ENCODE results near the gene NFKBIE.
"Not testable (repeated sequence)": the region's sequence is repeated elsewhere in the genome, so short reads cannot be mapped to it uniquely, and the experiment has no call there.

NFKBIE gene, protein sequence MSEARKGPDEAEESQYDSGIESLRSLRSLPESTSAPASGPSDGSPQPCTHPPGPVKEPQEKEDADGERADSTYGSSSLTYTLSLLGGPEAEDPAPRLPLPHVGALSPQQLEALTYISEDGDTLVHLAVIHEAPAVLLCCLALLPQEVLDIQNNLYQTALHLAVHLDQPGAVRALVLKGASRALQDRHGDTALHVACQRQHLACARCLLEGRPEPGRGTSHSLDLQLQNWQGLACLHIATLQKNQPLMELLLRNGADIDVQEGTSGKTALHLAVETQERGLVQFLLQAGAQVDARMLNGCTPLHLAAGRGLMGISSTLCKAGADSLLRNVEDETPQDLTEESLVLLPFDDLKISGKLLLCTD

GRCh38 chr6:44265007-44265721, at the start of gene NFKBIE:
TSS of gene NFKBIE (minus strand) at chr6:44265551. CDS start at chr6:44265346, 205 bp downstream.
- TF ChIP-seq Cebpa-rat (IDR thresholded peaks at IDR 0.05) = no peak
- H4K20me1 ChIP-seq = peaks cover 51% of the 10 kb centered on the region
- H3K9ac ChIP-seq = peak within 1 kb of the TSS; percentile 85
- peak within 1 kb of the TSS; percentile 98 for H3K4me3 ChIP-seq
- H3K4me2 ChIP-seq = peak within 1 kb of the TSS; percentile 97
- peaks cover 74% of the 10 kb centered on the region for H3K4me1 ChIP-seq
- H3K27me3 ChIP-seq = peaks cover 22% of the 10 kb centered on the region
- peak within 1 kb of the TSS; percentile 89 for H3K27ac ChIP-seq
- peaks cover 26% of the 10 kb centered on the region for H3K36me3 ChIP-seq
- H3K9me3 ChIP-seq = no peaks in the 10 kb centered on the region

DNA sequence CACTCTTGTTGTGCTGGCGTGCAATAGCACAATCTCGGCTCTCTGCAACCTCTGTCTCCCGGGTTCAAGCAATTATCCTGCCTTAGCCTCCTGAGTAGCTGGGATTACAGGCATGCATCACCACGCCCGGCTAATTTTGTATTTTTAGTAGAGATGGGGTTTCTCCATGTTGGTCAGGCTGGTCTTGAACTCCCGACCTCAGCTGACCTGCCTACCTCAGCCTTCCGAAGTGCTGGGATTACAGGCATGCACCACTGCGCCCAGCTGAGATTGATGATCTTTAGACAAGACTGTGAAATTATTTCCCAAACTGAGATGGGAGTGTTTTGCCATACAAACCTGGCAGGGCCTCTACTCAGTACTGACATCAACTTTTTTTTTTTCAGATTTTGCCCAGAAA, 49.3 kb upstream of the NFKBIE start:
- H3K36me3 ChIP-seq = peaks cover 22% of the 10 kb centered on the region
- not testable (repeated sequence) for H3K4me3 ChIP-seq

GRCh38 chr6:44312901-44313788, 47.8 kb upstream of the NFKBIE start, which contains the start of gene AARS2:
TSS of gene AARS2 (minus strand) at chr6:44313347. CDS start at chr6:44313323, 24 bp downstream.
- Histone ChIP-seq H3K27me3 (no peaks in the 10 kb centered on the region), H3K27ac (peak within 1 kb of the TSS; percentile 86)

More for the DNA sequence above, 49.3 kb upstream of the NFKBIE start:
- H3K4me1 ChIP-seq = peaks cover 11% of the 10 kb centered on the region
- H3K27ac ChIP-seq, H3K4me2 ChIP-seq, H3K9me3 ChIP-seq, H3K27me3 ChIP-seq, H3K9ac ChIP-seq, H4K20me1 ChIP-seq: not testable (repeated sequence)

DNA sequence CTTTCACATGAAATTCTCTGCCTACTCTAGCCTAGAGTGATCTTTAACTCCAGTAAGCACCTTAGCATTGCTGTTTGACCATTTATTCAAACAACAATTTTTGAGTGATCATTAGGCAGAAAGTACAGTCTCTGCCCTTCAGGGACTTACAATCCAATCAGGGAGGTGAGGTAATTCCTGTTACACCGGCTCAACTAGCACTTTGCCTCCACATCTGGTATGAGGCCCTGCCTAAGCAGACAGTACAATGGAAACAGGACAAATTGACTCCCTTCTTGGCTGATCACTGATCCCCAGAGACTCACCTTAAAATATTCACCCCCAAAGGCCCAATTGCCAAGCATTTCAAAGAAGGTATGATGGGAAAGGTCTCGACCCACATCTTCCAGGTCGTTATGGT, 46.4 kb upstream of the NFKBIE start:
- no peaks in the 10 kb centered on the region for H4K20me1 ChIP-seq
- no peaks in the 10 kb centered on the region for H3K9me3 ChIP-seq
- H3K27ac ChIP-seq = no peak overlapping the region
- TF ChIP-seq Cebpa-rat (IDR thresholded peaks at IDR 0.05) = no peak
- H3K4me3 ChIP-seq = peak overlapping the region; percentile 93; the same call in 1 of the 2 replicates
- peak overlapping the region; percentile 92; the same call in 1 of the 2 replicates for H3K9ac ChIP-seq
- peaks cover 11% of the 10 kb centered on the region for H3K4me1 ChIP-seq
- H3K36me3 ChIP-seq = peaks cover 51% of the 10 kb centered on the region
- no peaks in the 10 kb centered on the region for H3K27me3 ChIP-seq
- H3K4me2 ChIP-seq = peak overlapping the region; percentile 94

More at GRCh38 chr6:44312901-44313788, 47.8 kb upstream of the NFKBIE start, which contains the start of gene AARS2:
- Histone ChIP-seq H3K4me2 (peak within 1 kb of the TSS; percentile 94), H3K36me3 (peaks cover 37% of the 10 kb centered on the region), H3K9me3 (no peaks in the 10 kb centered on the region), H3K9ac (peak within 1 kb of the TSS; percentile 92), H4K20me1 (no peaks in the 10 kb centered on the region), H3K4me3 (peak within 1 kb of the TSS; percentile 93), H3K4me1 (peaks cover 11% of the 10 kb centered on the region)
- no peak for TF ChIP-seq Cebpa-rat (IDR thresholded peaks at IDR 0.05)

- Histone ChIP-seq H3K9me3 (no peaks in the 10 kb centered on the region), H3K27me3 (no peaks in the 10 kb centered on the region), H3K36me3 (peaks cover 55% of the 10 kb centered on the region), H3K27ac (no peak overlapping the region), H3K9ac (no peak overlapping the region), H3K4me3 (no peak overlapping the region), H3K4me2 (no peak overlapping the region), H3K4me1 (peaks cover 11% of the 10 kb centered on the region), H4K20me1 (no peaks in the 10 kb centered on the region)
- no peak for TF ChIP-seq Cebpa-rat (IDR thresholded peaks at IDR 0.05)
Measured at GRCh38 chr6:44311304-44311703, 46.0 kb upstream of the NFKBIE start.

DNA sequence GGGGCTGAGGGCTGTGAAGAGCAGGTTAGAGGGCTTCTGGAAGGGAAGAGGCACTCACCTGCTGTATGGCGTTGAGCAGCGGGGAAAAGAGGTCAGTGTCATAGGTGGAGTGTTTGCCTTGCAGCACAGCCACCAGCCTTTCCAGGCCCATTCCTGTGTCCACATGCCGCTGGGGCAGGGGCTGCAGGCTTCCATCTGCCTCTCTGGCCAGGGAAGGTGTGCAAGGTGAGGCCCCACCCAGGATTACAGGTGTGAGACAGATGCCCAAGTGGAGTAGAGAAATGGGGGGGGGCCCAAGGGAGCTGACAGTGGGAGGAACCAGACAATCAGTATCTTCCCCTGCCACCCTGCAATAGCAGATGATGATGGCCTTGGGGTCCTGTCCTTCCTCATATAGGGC, 44.9 kb upstream of the NFKBIE start:
- H3K4me3 ChIP-seq = no peak overlapping the region
- H3K27me3 ChIP-seq = no peaks in the 10 kb centered on the region
- peaks cover 11% of the 10 kb centered on the region for H3K4me1 ChIP-seq
- peaks cover 66% of the 10 kb centered on the region for H3K36me3 ChIP-seq
- H3K4me2 ChIP-seq = no peak overlapping the region
- no peak overlapping the region for H3K9ac ChIP-seq
- H3K27ac ChIP-seq = no peak overlapping the region
- no peaks in the 10 kb centered on the region for H3K9me3 ChIP-seq
- TF ChIP-seq Cebpa-rat (IDR thresholded peaks at IDR 0.05) = no peak
- H4K20me1 ChIP-seq = no peaks in the 10 kb centered on the region

DNA sequence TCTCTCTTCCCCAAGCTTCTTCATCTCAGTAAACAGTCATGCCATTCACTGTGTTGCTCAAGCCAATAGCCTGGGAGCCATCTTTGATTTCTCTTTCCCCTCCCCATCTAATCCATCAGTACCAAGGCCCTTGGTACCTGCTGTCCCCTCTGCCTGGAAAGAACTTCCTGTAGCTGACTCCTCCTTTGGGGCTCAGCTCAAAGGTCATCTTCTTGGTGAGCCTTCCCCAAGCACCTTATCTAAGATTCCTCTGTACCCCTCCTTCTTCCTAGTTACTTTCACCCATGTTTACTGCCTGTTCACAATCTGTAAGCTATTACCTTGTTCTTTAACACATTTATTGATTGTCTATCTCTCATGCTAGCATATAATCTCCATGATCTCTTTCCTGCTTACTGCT, 44.3 kb upstream of the NFKBIE start:
- Histone ChIP-seq H4K20me1 (no peaks in the 10 kb centered on the region), H3K4me1 (peaks cover 11% of the 10 kb centered on the region), H3K4me2 (no peak overlapping the region), H3K9ac (no peak overlapping the region), H3K36me3 (peaks cover 72% of the 10 kb centered on the region), H3K27me3 (no peaks in the 10 kb centered on the region), H3K9me3 (no peaks in the 10 kb centered on the region), H3K4me3 (no peak overlapping the region), H3K27ac (no peak overlapping the region)
- TF ChIP-seq Cebpa-rat (IDR thresholded peaks at IDR 0.05) = no peak

DNA sequence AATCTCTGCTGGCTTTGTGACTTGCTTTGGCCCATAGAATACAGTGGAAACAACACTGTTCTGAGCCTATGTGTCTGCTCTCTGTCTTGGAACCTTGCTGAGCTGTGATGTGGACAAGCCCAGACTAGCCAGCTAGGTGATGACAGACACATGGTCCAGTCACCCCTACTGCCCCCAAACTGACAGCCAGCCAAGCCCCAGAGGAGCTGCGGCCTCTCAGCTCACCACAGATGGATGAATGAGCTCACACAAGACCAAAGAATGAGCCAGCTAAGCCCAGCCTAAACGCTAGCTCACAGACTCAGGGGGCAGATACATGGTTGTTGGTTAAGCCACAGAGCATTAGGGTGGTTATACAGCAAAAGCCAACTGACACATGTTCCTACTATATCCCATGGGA, 43.7 kb upstream of the NFKBIE start:
- Histone ChIP-seq H3K27me3 (no peaks in the 10 kb centered on the region), H3K4me1 (peaks cover 11% of the 10 kb centered on the region), H3K36me3 (peaks cover 78% of the 10 kb centered on the region), H3K4me3 (no peak overlapping the region), H3K9ac (no peak overlapping the region), H3K9me3 (no peaks in the 10 kb centered on the region), H3K27ac (no peak overlapping the region), H4K20me1 (peaks cover 4% of the 10 kb centered on the region; the same call in 1 of the 2 replicates), H3K4me2 (no peak overlapping the region)
- no peak for TF ChIP-seq Cebpa-rat (IDR thresholded peaks at IDR 0.05)

DNA sequence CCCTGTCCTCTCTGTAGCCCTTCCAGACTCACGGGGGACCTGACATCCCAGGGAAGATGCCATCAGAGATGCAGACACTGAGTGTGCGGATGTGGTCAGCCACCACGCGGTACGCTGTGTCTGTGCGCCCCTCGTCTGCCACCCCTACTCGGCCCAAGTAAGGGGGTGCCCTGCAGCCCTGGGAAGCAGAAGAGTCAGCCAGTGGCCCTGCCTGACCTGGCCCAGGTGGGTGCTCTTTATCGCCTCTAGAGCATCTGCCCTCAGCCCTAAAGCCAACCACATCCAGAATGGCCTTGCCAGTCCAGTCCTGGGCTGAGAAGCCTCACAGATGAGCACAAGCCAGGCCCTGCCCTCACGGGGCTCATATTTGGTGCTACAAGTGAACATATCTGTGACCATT, 41.9 kb upstream of the NFKBIE start:
- Histone ChIP-seq H3K27me3 (no peaks in the 10 kb centered on the region), H3K4me2 (no peak overlapping the region), H4K20me1 (peaks cover 15% of the 10 kb centered on the region; the same call in 1 of the 2 replicates), H3K4me1 (peaks cover 6% of the 10 kb centered on the region), H3K27ac (no peak overlapping the region), H3K36me3 (peaks cover 96% of the 10 kb centered on the region), H3K9ac (no peak overlapping the region), H3K4me3 (no peak overlapping the region), H3K9me3 (no peaks in the 10 kb centered on the region)
- TF ChIP-seq Cebpa-rat (IDR thresholded peaks at IDR 0.05) = no peak
